ENCODE measurements around the gene MLLT1. TPM values are rescaled to one million over a fixed set of nuclear protein-coding genes. Genes with fewer than 3 reads are reported as not detected.
A peak's percentile ranks its signal among the peaks of the same experiment; 100 is the strongest.

Gene MLLT1
- total RNA-seq, 1 donor from 2014 or later = 5.6 TPM

DNA sequence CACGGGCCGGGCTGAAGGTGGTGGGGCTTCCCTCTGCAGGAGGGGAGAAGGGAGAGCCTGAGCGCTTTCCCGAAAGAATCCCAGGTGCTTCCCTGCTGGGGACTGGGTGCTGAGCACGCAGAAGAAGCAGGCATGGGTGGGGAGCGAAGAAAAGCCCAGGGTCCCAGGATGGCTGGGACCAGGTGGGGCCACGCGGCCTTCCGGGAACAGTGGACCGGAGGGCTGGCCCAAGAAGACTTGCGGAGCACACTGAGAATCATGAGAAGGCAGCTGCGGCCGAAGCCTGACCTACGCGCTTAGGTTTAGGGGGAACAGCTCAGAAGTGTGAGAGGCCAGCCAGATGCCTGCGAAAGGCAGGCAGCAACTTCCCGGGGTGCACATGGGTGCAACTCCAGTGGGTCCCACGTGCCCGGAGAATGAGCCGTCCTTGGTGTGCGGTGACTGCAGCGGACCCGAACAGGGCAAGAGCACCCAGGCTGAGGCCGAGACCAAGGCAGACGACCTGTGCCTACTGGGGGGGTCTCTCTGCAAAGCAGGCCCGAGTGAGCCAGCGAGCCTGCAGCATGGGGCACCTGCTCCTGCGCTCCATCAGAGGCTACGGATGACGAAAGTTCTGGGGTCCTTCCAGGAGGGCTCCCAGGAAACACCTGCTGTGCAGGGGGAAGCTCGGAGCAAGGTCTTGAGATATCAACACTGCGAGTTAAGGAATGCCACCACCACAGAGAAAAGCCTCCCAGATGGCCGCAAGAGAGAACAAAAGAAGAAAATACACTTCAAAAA, 52.4 kb downstream of the MLLT1 start:
- H4K20me1 ChIP-seq (ENCODE audit: low read depth) = peaks cover 32% of the 10 kb centered on the region

DNA sequence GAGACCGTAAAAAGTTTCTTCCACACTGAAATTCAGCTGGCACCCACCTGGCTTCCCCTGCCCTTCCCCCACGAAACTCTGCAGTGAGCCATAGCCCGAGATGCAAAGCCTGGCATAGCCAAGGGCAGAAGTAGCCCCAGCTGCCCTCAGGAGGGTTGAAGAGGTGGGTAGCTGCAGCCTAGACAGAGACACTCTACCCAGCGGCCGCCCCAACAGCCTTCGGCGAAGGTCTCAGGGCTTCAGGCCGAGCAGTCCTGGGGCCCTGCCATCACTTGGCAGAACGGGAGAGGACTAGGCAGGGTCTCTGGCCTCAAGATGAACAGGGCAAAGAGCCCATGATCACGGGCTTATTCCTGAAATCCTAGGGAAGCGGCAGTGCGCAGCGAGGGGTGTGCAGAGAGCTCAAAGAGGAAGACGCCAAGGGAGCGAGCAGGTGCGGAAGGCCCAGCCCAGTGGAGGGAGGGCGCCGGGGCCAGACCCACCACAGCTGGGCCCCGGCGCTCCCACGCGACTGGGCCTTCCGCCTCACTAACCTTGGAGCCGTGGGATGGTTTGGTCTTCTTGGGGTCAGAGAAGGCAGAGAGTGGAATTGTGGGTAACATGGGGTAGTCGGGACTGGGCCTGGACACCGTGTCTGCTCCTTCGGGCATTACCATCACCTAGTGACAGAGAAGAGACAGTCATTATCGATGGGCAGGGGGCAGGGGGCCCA, 53.2 kb downstream of the MLLT1 start:
- Histone ChIP-seq H3K27ac (no peak overlapping the region), H3K27me3 (no peaks in the 10 kb centered on the region), H3F3A (ENCODE audit: low read depth) (no peaks in the 10 kb centered on the region), H3K79me2 (ENCODE audit: low read depth) (peaks cover 37% of the 10 kb centered on the region), H4K20me1 (ENCODE audit: low read depth) (peaks cover 32% of the 10 kb centered on the region), H3K4me1 (peaks cover 14% of the 10 kb centered on the region), H3K9ac (no peak overlapping the region), H3K36me3 (no peaks in the 10 kb centered on the region), H2AFZ (replicated peaks) (no peak overlapping the region), H3K9me3 (ENCODE audit: low read depth) (no peaks in the 10 kb centered on the region), H3K4me3 (no peak overlapping the region), H3K4me2 (no peak overlapping the region)
- H3K36me3 Mint-ChIP-seq = peaks cover 20% of the 10 kb centered on the region
- peak overlapping the region; percentile 93 for H3K27ac Mint-ChIP-seq
- no peak for DNase-seq (ENCODE audit: low spot score)
- H3K27me3 Mint-ChIP-seq (ENCODE audit: insufficient read depth, low read depth) = peaks cover 9% of the 10 kb centered on the region
- H3K4me1 Mint-ChIP-seq = peaks cover 25% of the 10 kb centered on the region
- no peak for TF ChIP-seq EZH2 (IDR thresholded peaks at IDR 0.05)
- TF ChIP-seq, protein P1, sequence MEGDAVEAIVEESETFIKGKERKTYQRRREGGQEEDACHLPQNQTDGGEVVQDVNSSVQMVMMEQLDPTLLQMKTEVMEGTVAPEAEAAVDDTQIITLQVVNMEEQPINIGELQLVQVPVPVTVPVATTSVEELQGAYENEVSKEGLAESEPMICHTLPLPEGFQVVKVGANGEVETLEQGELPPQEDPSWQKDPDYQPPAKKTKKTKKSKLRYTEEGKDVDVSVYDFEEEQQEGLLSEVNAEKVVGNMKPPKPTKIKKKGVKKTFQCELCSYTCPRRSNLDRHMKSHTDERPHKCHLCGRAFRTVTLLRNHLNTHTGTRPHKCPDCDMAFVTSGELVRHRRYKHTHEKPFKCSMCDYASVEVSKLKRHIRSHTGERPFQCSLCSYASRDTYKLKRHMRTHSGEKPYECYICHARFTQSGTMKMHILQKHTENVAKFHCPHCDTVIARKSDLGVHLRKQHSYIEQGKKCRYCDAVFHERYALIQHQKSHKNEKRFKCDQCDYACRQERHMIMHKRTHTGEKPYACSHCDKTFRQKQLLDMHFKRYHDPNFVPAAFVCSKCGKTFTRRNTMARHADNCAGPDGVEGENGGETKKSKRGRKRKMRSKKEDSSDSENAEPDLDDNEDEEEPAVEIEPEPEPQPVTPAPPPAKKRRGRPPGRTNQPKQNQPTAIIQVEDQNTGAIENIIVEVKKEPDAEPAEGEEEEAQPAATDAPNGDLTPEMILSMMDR (IDR thresholded peaks at IDR 0.05) = no peak
- no peak for TF ChIP-seq EZH2phosphoT487 (IDR thresholded peaks at IDR 0.05)
- H3K9me3 Mint-ChIP-seq = no peaks in the 10 kb centered on the region
- no peak overlapping the region for H3K4me3 Mint-ChIP-seq

More for the DNA sequence above, 52.4 kb downstream of the MLLT1 start:
- Mint-ChIP-seq H3K27ac (peak overlapping the region; percentile 95), H3K4me3 (no peak overlapping the region), H3K9me3 (no peaks in the 10 kb centered on the region), H3K36me3 (peaks cover 22% of the 10 kb centered on the region), H3K27me3 (ENCODE audit: insufficient read depth, low read depth) (peaks cover 8% of the 10 kb centered on the region), H3K4me1 (peaks cover 28% of the 10 kb centered on the region)
- H2AFZ ChIP-seq (replicated peaks) = no peak overlapping the region
- peaks cover 14% of the 10 kb centered on the region for H3K4me1 ChIP-seq
- no peaks in the 10 kb centered on the region for H3K36me3 ChIP-seq
- DNase-seq (ENCODE audit: low spot score) = no peak
- no peak overlapping the region for H3K9ac ChIP-seq
- peaks cover 45% of the 10 kb centered on the region for H3K79me2 ChIP-seq (ENCODE audit: low read depth)
- TF ChIP-seq, protein P1 (IDR thresholded peaks at IDR 0.05) = no peak
- TF ChIP-seq EZH2phosphoT487 (IDR thresholded peaks at IDR 0.05) (no peak), EZH2 (IDR thresholded peaks at IDR 0.05) (no peak)
- H3K4me2 ChIP-seq = no peak overlapping the region
- H3K27ac ChIP-seq = peak overlapping the region; percentile 8
- no peaks in the 10 kb centered on the region for H3K9me3 ChIP-seq (ENCODE audit: low read depth)
- H3K4me3 ChIP-seq = no peak overlapping the region
- H3F3A ChIP-seq (ENCODE audit: low read depth) = no peaks in the 10 kb centered on the region
- no peaks in the 10 kb centered on the region for H3K27me3 ChIP-seq

DNA sequence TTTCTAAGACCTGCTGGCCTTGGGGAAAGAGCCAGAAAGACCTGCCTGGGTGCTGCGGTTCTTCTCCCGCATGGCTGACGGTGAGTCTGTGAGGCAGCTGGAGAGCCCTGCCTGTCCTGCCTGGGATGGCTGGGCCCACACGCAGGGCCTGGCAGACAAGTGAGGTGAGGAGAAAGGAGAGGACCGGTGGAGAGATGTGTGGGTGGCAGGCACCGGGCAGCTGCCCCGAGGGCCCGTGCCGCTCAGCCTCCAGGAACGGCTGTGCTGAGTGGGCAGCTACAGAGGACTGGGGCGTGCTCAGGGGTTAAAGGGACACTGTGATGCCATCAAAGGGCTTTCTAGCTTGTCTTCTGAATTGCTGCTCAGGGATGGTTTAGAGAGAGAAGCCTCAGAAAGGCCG, 53.8 kb downstream of the MLLT1 start:
- H3K36me3 Mint-ChIP-seq = peaks cover 18% of the 10 kb centered on the region
- H3K4me2 ChIP-seq = no peak overlapping the region
- H3K9me3 ChIP-seq (ENCODE audit: low read depth) = no peaks in the 10 kb centered on the region
- no peak overlapping the region for H3K4me3 ChIP-seq
- TF ChIP-seq, protein P1 (IDR thresholded peaks at IDR 0.05) = no peak
- TF ChIP-seq EZH2 (IDR thresholded peaks at IDR 0.05) (no peak), EZH2phosphoT487 (IDR thresholded peaks at IDR 0.05) (no peak)
- no peaks in the 10 kb centered on the region for H3K36me3 ChIP-seq
- no peak for DNase-seq (ENCODE audit: low spot score)
- no peak overlapping the region for H3K27ac ChIP-seq
- no peak overlapping the region for H2AFZ ChIP-seq (replicated peaks)
- H3K4me1 Mint-ChIP-seq = peaks cover 25% of the 10 kb centered on the region
- peaks cover 32% of the 10 kb centered on the region for H4K20me1 ChIP-seq (ENCODE audit: low read depth)
- peak overlapping the region; percentile 93 for H3K27ac Mint-ChIP-seq
- H3K9me3 Mint-ChIP-seq = no peaks in the 10 kb centered on the region
- no peaks in the 10 kb centered on the region for H3K27me3 ChIP-seq
- no peak overlapping the region for H3K9ac ChIP-seq
- peaks cover 14% of the 10 kb centered on the region for H3K4me1 ChIP-seq
- no peak overlapping the region for H3K4me3 Mint-ChIP-seq
- H3K27me3 Mint-ChIP-seq (ENCODE audit: insufficient read depth, low read depth) = peaks cover 9% of the 10 kb centered on the region
- no peaks in the 10 kb centered on the region for H3F3A ChIP-seq (ENCODE audit: low read depth)
- peaks cover 31% of the 10 kb centered on the region for H3K79me2 ChIP-seq (ENCODE audit: low read depth)
